GM19328 (cell line): ENCODE measurements around the gene TMEM217.
"Not testable (repeated sequence)": the region's sequence is repeated elsewhere in the genome, so short reads cannot be mapped to it uniquely, and the experiment has no call there.

ENCODE experiments used
- ATAC-seq: cut with Tn5 transposase; IDR thresholded peaks from one replicate; pipeline ENCODE4 v1.9.1; 2021; ENCODE audit warnings: mild to moderate bottlenecking, moderate library complexity; ENCODE audit not compliant: unreplicated experiment

TMEM217 gene

GRCh38 chr6:37187321-37188022, 70.5 kb downstream of the TMEM217 start:
- no peak for ATAC-seq

- ATAC-seq: not testable (repeated sequence)
These were observed 71.8 kb downstream of the TMEM217 start for GRCh38 chr6:37185949-37186720.

- no peak for ATAC-seq
These were observed 75.0 kb downstream of the TMEM217 start for GRCh38 chr6:37182736-37183590.

- ATAC-seq: not testable (repeated sequence)
These were observed 77.3 kb downstream of the TMEM217 start for GRCh38 chr6:37180610-37181009.

GRCh38 chr6:37180075-37180474, 77.9 kb downstream of the TMEM217 start:
- ATAC-seq: no peak

GRCh38 chr6:37177935-37178517, 79.9 kb downstream of the TMEM217 start:
- no peak for ATAC-seq

GRCh38 chr6:37177077-37177934, 80.6 kb downstream of the TMEM217 start:
- ATAC-seq: no peak

GRCh38 chr6:37176268-37177076, 81.5 kb downstream of the TMEM217 start:
- no peak for ATAC-seq

- ATAC-seq: peak; percentile 47
These were observed 82.3 kb downstream of the TMEM217 start for GRCh38 chr6:37175332-37176267.

- no peak for ATAC-seq
These were observed 83.2 kb downstream of the TMEM217 start for GRCh38 chr6:37174515-37175331.

- no peak for ATAC-seq
These were observed 83.8 kb downstream of the TMEM217 start for GRCh38 chr6:37174196-37174514.

GRCh38 chr6:37173493-37174195, 84.3 kb downstream of the TMEM217 start:
- ATAC-seq: no peak

- ATAC-seq: no peak
These were observed 84.9 kb downstream of the TMEM217 start for GRCh38 chr6:37172912-37173492.

- no peak for ATAC-seq
These were observed 85.8 kb downstream of the TMEM217 start for GRCh38 chr6:37171970-37172812.

- no peak for ATAC-seq
These were observed 86.6 kb downstream of the TMEM217 start for GRCh38 chr6:37171201-37171969.
